Activated gamma-delta T cell (primary cell): ENCODE measurements around the gene KRT8.
A peak's percentile ranks its signal among the peaks of the same experiment; 100 is the strongest.

Experiments
- DNase-seq: peaks from one replicate; lab custom pipeline; 2025; lab: John Stamatoyannopoulos, UW

The KRT8 gene

GRCh38 chr12:52925717-52926595 lies 21.1 kb upstream of the KRT8 start:
- DNase-seq = no peak

GRCh38 chr12:52924764-52925716 lies 20.2 kb upstream of the KRT8 start:
- DNase-seq = no peak

- no peak for DNase-seq
These were observed 16.8 kb upstream of the KRT8 start for GRCh38 chr12:52921488-52922165.

GRCh38 chr12:52920937-52921336 lies 16.1 kb upstream of the KRT8 start:
- DNase-seq = no peak

GRCh38 chr12:52918784-52919183 lies 13.9 kb upstream of the KRT8 start:
- no peak for DNase-seq

GRCh38 chr12:52918351-52918750 lies 13.5 kb upstream of the KRT8 start:
- no peak for DNase-seq

- DNase-seq = no peak
These were observed 12.9 kb upstream of the KRT8 start for GRCh38 chr12:52917800-52918199.

GRCh38 chr12:52916216-52916615 lies 11.3 kb upstream of the KRT8 start:
- DNase-seq = no peak

- no peak for DNase-seq
These were observed 10.8 kb upstream of the KRT8 start for GRCh38 chr12:52915637-52916036.

GRCh38 chr12:52914576-52915121 lies 9.8 kb upstream of the KRT8 start:
- DNase-seq = no peak

GRCh38 chr12:52913431-52913821 lies 8.6 kb upstream of the KRT8 start:
- DNase-seq = no peak

- DNase-seq = no peak
These were observed 8.0 kb upstream of the KRT8 start for GRCh38 chr12:52912711-52913430.

- DNase-seq = no peak
These were observed 5.5 kb upstream of the KRT8 start for GRCh38 chr12:52910248-52910883.

- no peak for DNase-seq
These were observed 4.9 kb upstream of the KRT8 start for GRCh38 chr12:52909796-52910195.

- no peak for DNase-seq
These were observed 4.5 kb upstream of the KRT8 start for GRCh38 chr12:52909331-52909730.

GRCh38 chr12:52907092-52907810 lies 2.4 kb upstream of the KRT8 start:
- DNase-seq = no peak

- no peak for DNase-seq
These were observed 1.3 kb upstream of the KRT8 start for GRCh38 chr12:52906191-52906601.

GRCh38 chr12:52903855-52904508 lies 894 bp downstream of the KRT8 start:
- DNase-seq = no peak

GRCh38 chr12:52903285-52903854 lies 1.5 kb downstream of the KRT8 start:
- peak; percentile 19 for DNase-seq
